ENCODE data around the gene UNC13C.

Gene UNC13C

GRCh38 chr15:54014067-54014655 is 35.9 kb downstream of the UNC13C start:
- H3K4me3 ChIP-seq (ENCODE audit: low read depth, low read length) = no peak overlapping the region
- ChIA-PET POLR2A (no interaction called here), CTCF (no interaction called here)
- no peaks in the 10 kb centered on the region for H3K36me3 ChIP-seq (ENCODE audit: control insufficient read depth in 2 of 2, insufficient read depth in 1 of 2, low read length in 2 of 2)
- H3K4me1 ChIP-seq (ENCODE audit: control insufficient read depth, insufficient read depth, low read length) = no peaks in the 10 kb centered on the region
- no peaks in the 10 kb centered on the region for H3K9me3 ChIP-seq (ENCODE audit: control insufficient read depth, insufficient read depth, low read depth, low read length)
- TF ChIP-seq KLF17 (tag by site-specific recombination; IDR thresholded peaks at IDR 0.05) (no peak), ZNF677 (tag by site-specific recombination; IDR thresholded peaks at IDR 0.05) (no peak), ZBTB44 (tag by site-specific recombination; IDR thresholded peaks at IDR 0.05) (no peak), ZNF280C (tag by site-specific recombination; IDR thresholded peaks at IDR 0.05) (no peak), SCRT2 (tag by site-specific recombination; IDR thresholded peaks at IDR 0.05) (no peak), ZNF354C (tag by site-specific recombination; IDR thresholded peaks at IDR 0.05; ENCODE audit: borderline replicate concordance, low read depth) (no peak), ZNF473 (tag by site-specific recombination; IDR thresholded peaks at IDR 0.05) (no peak), RBAK (tag by site-specific recombination; IDR thresholded peaks at IDR 0.05) (no peak), ZNF211 (tag by site-specific recombination; IDR thresholded peaks at IDR 0.05; ENCODE audit: low read depth) (no peak), ZNF513 (tag by site-specific recombination; IDR thresholded peaks at IDR 0.05) (no peak), ZNF600 (tag by site-specific recombination; IDR thresholded peaks at IDR 0.05) (no peak), ZNF341 (tag by site-specific recombination; IDR thresholded peaks at IDR 0.05; ENCODE audit: low read depth) (no peak), ZNF221 (tag by site-specific recombination; IDR thresholded peaks at IDR 0.05; ENCODE audit: borderline replicate concordance) (no peak), GFI1B (tag by site-specific recombination; IDR thresholded peaks at IDR 0.05) (no peak), ZSCAN30 (tag by site-specific recombination; IDR thresholded peaks at IDR 0.05) (no peak), SETDB1 (IDR thresholded peaks at IDR 0.05; ENCODE audit: insufficient read length, low read length) (no peak)
- H3K27ac ChIP-seq (ENCODE audit: extremely low read depth, low read depth, low read length) = no peak overlapping the region

GRCh38 chr15:54017251-54017650 is 39.0 kb downstream of the UNC13C start:
- no peaks in the 10 kb centered on the region for H3K36me3 ChIP-seq (ENCODE audit: control insufficient read depth in 2 of 2, insufficient read depth in 1 of 2, low read length in 2 of 2)
- no peaks in the 10 kb centered on the region for H3K9me3 ChIP-seq (ENCODE audit: control insufficient read depth, insufficient read depth, low read depth, low read length)
- CTCF ChIA-PET = no interaction called here
- no peak overlapping the region for H3K27ac ChIP-seq (ENCODE audit: extremely low read depth, low read depth, low read length)
- no peaks in the 10 kb centered on the region for H3K4me1 ChIP-seq (ENCODE audit: control insufficient read depth, insufficient read depth, low read length)
- POLR2A ChIA-PET = no interaction called here
- no peak overlapping the region for H3K4me3 ChIP-seq (ENCODE audit: low read depth, low read length)
- TF ChIP-seq ZNF549 (tag by site-specific recombination; IDR thresholded peaks at IDR 0.05) (no peak), ZNF391 (tag by site-specific recombination; IDR thresholded peaks at IDR 0.05; ENCODE audit: borderline replicate concordance, low read depth) (no peak), ZBTB44 (tag by site-specific recombination; IDR thresholded peaks at IDR 0.05) (no peak), ZNF600 (tag by site-specific recombination; IDR thresholded peaks at IDR 0.05) (no peak), SCRT1 (tag by site-specific recombination; IDR thresholded peaks at IDR 0.05; ENCODE audit: borderline replicate concordance) (no peak), ELK4 (IDR thresholded peaks at IDR 0.05; ENCODE audit: borderline replicate concordance, low read depth, low read length) (no peak), AEBP2 (tag by site-specific recombination; IDR thresholded peaks at IDR 0.05; ENCODE audit: borderline replicate concordance) (no peak), ZNF280C (tag by site-specific recombination; IDR thresholded peaks at IDR 0.05) (no peak)

Data from HEK293 (cell line).